Progenitor cell of endocrine pancreas (in vitro differentiated cells): ENCODE measurements around the gene GALNT9. TPM values are rescaled to one million over a fixed set of nuclear protein-coding genes. Genes with fewer than 3 reads are reported as not detected.

ENCODE experiments used
- DNase-seq: peaks from one replicate; pipeline ENCODE4 v3.0.0; 2021; ENCODE audit warnings: low spot score; ENCODE audit not compliant: unreplicated experiment
- H3K27ac Mint-ChIP-seq: 2 replicates; pipeline ENCODE4 v1.8.0; 2021; ENCODE audit warnings: mild to moderate bottlenecking, moderate library complexity, mixed read lengths
- H3K27me3 Mint-ChIP-seq: 2 replicates; pipeline ENCODE4 v1.8.0; 2021; ENCODE audit warnings: mixed read lengths
- H3K36me3 Mint-ChIP-seq: 2 replicates; pipeline ENCODE4 v1.8.0; 2022; ENCODE audit warnings: mixed read lengths; ENCODE audit not compliant: insufficient read depth
- H3K4me1 Mint-ChIP-seq: 2 replicates; pipeline ENCODE4 v1.8.0; 2021; ENCODE audit warnings: low read depth, mixed read lengths
- H3K4me3 Mint-ChIP-seq: 2 replicates; pipeline ENCODE4 v1.8.0; 2021; ENCODE audit warnings: low read depth, mild to moderate bottlenecking, moderate library complexity, mixed read lengths
- H3K9me3 Mint-ChIP-seq: 2 replicates; pipeline ENCODE4 v1.8.0; 2021; ENCODE audit warnings: low read depth, mixed read lengths
- total RNA-seq: library from RNA; stranded (reverse); gene quantifications from 2 replicates; pipeline ENCODE4 v1.2.1, GENCODE V29; 2021
- TF ChIP-seq, protein P1 (sequence below): fragments of 200-600 bp; sonication (generic); IDR thresholded peaks from one replicate; pipeline ENCODE4 v1.5.0; 2021; ENCODE audit warnings: antibody characterized with exemption, mild to moderate bottlenecking; ENCODE audit not compliant: unreplicated experiment

GALNT9 gene
- total RNA-seq, 1 donor from 2014 or later, result 0.36 TPM

DNA sequence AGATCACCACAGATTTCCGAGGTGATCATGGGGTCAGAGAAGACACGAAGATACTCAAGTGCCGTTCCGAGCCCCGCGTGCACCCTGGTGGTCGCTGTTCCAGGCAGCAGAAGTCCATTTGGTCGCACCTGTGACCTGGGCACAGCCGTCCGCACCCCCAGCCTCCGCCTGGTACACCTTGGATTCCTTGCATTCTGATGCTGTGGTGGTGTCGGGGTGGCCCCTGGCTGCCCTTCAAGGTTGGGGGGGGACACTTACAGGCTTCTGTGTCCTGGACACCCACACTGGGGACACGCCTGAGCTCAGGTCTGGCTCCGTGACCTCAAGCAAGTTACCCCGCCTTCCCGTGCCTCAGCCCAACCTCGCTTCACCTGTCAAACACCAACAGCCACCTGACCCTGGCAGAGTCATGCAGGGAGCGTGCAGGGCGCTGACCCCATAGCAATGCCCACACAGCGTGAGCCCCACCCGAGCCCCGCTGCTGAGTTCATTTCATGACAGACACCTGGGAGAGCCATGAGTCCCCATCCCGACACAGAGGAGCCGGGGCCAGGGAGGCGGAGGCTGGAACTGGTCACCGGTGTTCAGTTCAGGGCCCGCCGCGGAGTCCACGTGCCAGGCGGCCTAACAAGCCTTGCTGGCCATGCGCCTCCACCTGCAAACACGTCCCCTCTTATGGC lies 17.9 kb upstream of the GALNT9 start:
- peaks cover 48% of the 10 kb centered on the region for H3K27me3 Mint-ChIP-seq
- H3K36me3 Mint-ChIP-seq, result no peaks in the 10 kb centered on the region
- no peak for DNase-seq
- peaks cover 1% of the 10 kb centered on the region for H3K4me1 Mint-ChIP-seq
- H3K4me3 Mint-ChIP-seq, result no peak overlapping the region
- TF ChIP-seq, protein P1, sequence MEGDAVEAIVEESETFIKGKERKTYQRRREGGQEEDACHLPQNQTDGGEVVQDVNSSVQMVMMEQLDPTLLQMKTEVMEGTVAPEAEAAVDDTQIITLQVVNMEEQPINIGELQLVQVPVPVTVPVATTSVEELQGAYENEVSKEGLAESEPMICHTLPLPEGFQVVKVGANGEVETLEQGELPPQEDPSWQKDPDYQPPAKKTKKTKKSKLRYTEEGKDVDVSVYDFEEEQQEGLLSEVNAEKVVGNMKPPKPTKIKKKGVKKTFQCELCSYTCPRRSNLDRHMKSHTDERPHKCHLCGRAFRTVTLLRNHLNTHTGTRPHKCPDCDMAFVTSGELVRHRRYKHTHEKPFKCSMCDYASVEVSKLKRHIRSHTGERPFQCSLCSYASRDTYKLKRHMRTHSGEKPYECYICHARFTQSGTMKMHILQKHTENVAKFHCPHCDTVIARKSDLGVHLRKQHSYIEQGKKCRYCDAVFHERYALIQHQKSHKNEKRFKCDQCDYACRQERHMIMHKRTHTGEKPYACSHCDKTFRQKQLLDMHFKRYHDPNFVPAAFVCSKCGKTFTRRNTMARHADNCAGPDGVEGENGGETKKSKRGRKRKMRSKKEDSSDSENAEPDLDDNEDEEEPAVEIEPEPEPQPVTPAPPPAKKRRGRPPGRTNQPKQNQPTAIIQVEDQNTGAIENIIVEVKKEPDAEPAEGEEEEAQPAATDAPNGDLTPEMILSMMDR, result no peak
- H3K27ac Mint-ChIP-seq, result no peak overlapping the region
- H3K9me3 Mint-ChIP-seq, result no peaks in the 10 kb centered on the region

DNA sequence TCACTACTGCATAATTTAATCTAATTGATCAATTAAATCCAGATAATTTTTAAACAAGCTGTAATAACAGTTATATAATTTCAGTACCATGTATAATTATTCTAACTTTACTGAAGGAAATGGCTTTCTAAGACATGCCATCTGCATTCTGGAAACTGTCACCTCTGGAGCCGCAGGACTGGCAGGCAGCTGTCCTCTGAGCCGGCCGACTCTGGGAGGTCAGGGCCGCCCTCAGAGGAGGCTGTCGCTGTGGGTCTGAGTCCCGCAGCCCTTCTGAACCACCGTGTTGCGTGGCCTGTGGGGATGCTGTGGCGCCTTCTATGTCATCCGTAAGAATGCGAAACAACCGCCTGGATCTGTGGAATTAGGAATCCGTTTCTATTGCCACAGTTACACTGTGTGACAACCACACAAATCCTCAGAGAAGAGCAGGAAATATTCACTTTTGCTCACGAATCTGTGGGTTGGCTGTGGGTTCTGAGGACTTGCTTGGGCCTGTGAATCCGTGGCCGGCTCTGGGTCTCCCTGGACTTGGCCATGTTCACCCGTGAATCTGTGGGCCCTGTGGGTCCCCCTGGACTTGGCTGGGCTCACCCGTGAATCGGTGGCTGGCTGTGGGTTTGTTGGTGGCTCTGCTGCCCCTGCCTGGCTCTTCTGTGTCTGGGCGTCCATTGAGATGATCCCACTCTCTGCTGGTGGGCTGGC lies 17.2 kb upstream of the GALNT9 start:
- peaks cover 1% of the 10 kb centered on the region for H3K4me1 Mint-ChIP-seq
- TF ChIP-seq, protein P1, result no peak
- H3K4me3 Mint-ChIP-seq, result no peak overlapping the region
- peaks cover 49% of the 10 kb centered on the region for H3K27me3 Mint-ChIP-seq
- no peaks in the 10 kb centered on the region for H3K9me3 Mint-ChIP-seq
- H3K27ac Mint-ChIP-seq, result no peak overlapping the region
- no peaks in the 10 kb centered on the region for H3K36me3 Mint-ChIP-seq
- DNase-seq, result no peak

DNA sequence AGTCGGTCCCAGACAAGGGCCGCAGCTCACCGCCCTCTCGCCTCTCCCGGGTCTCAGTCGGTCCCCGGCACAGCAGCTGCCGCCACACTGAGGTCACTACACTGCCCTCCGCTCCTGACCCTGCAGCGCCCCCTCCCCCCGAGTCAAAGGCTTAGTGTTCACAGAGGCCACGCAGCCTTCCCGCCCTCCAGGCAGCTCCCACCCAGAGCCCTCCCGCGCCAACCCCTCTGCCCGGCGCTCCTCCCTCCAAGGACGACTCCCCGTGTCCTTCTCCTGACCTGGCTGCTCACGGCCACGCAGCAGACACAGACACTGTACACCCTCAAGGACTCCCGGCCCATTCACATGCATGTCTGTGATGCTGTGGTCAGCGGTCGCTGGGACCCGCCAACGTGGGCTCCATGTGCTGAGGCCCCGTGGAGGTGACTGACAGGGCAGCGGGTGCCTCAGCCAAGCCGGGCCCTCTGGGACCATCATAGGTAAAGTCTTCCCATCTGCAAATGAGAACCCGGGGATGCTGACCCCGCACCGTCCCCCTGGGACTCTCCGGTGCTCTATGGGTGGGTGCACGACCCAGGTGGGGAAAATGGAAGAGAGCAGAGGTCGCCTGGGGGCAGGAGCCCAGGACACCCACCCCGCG lies 16.3 kb upstream of the GALNT9 start:
- peaks cover 52% of the 10 kb centered on the region for H3K27me3 Mint-ChIP-seq
- H3K4me3 Mint-ChIP-seq, result no peak overlapping the region
- TF ChIP-seq, protein P1, result no peak
- H3K9me3 Mint-ChIP-seq, result no peaks in the 10 kb centered on the region
- DNase-seq, result no peak
- no peaks in the 10 kb centered on the region for H3K36me3 Mint-ChIP-seq
- H3K27ac Mint-ChIP-seq, result no peak overlapping the region
- H3K4me1 Mint-ChIP-seq, result peaks cover 1% of the 10 kb centered on the region

DNA sequence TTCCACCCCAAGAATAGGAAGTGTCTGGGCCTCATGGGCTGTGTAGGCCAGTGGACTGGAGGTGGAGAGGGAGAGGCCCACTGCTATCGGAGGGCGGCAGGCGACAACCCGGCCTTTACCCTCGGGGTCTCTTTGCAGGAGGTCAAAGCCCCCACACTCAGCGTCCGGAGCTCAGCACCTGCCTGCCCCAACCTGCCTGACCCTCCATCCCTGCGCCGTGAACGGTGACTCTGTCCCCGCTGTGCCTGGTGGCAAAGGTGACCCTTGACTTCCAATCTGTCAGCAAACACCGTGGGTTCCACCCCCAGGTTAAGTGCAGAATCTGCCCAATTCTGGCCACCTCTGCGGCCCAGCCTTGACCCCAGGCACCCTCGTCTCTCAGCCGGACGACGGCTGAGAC lies 15.7 kb upstream of the GALNT9 start:
- no peaks in the 10 kb centered on the region for H3K36me3 Mint-ChIP-seq
- no peak for DNase-seq
- no peaks in the 10 kb centered on the region for H3K9me3 Mint-ChIP-seq
- H3K27me3 Mint-ChIP-seq, result peaks cover 55% of the 10 kb centered on the region
- TF ChIP-seq, protein P1, result no peak
- H3K4me3 Mint-ChIP-seq, result no peak overlapping the region
- H3K27ac Mint-ChIP-seq, result no peak overlapping the region
- peaks cover 1% of the 10 kb centered on the region for H3K4me1 Mint-ChIP-seq

DNA sequence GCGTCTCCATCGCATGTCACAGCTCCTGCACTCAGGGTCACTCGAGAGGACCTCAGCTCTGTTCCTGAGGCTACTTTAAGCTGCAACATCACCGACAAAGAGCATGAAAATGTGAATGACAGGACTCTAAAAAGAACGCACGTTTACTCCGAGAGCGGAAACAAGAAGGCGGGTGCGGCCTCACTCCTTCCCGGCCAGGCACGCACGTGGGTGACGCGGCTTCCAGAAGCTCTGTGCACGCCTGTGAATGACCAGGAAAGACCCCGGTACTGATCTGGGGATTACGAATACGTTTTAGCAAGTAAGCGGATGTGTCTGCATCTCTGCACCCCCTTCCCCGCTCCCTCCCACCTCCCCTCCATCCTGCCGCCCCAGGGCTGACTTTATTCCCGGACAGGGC lies 15.2 kb upstream of the GALNT9 start:
- DNase-seq, result no peak
- no peak overlapping the region for H3K27ac Mint-ChIP-seq
- H3K4me1 Mint-ChIP-seq, result peaks cover 1% of the 10 kb centered on the region
- peaks cover 59% of the 10 kb centered on the region for H3K27me3 Mint-ChIP-seq
- no peak overlapping the region for H3K4me3 Mint-ChIP-seq
- H3K36me3 Mint-ChIP-seq, result no peaks in the 10 kb centered on the region
- H3K9me3 Mint-ChIP-seq, result no peaks in the 10 kb centered on the region
- TF ChIP-seq, protein P1, result no peak
